DND-41 (cell line): Measurements from ENCODE around the gene MACF1.

Experiments used
- ATAC-seq: fragments of 200-7000 bp; cut with Tn5 transposase; 3 replicates; pipeline ENCODE4 v1.9.1; 2021; ENCODE audit warnings: low read depth; ENCODE audit not compliant: insufficient read depth
- DNase-seq: peaks from one replicate; pipeline ENCODE4 v3.0.0-alpha.2; 2020
- H2AFZ ChIP-seq: 2 replicates; pipeline ENCODE4 v1.6.0; 2012; ENCODE audit warnings: low read depth, low read length
- H3K27ac ChIP-seq: 2 replicates; pipeline ENCODE4 v1.5.1; 2012; ENCODE audit warnings: low read length, inconsistent platforms
- H3K27me3 ChIP-seq: fragments of 200-600 bp; sonication (generic); 2 replicates; pipeline ENCODE4 v1.6.0; 2012; ENCODE audit warnings: low read length, mild to moderate bottlenecking, inconsistent platforms; ENCODE audit not compliant: insufficient read depth, poor library complexity
- H3K36me3 ChIP-seq: 2 replicates; pipeline ENCODE4 v1.5.1; 2012; ENCODE audit warnings: low read length, inconsistent platforms; ENCODE audit not compliant: insufficient read depth
- H3K4me1 ChIP-seq: 2 replicates; pipeline ENCODE4 v1.5.1; 2012; ENCODE audit warnings: mild to moderate bottlenecking, low read length; ENCODE audit not compliant: insufficient read depth
- H3K4me2 ChIP-seq: 2 replicates; pipeline ENCODE4 v1.6.0; 2012; ENCODE audit warnings: mild to moderate bottlenecking, moderate library complexity, low read length, inconsistent platforms; ENCODE audit not compliant: insufficient read depth
- H3K4me3 ChIP-seq, 2 experiments: fragments of 200-600 bp in 1 of 2; shearing (Covaris generic) in 1 of 2; 2 replicates each; pipeline ENCODE4 v1.5.1; 2012 to 2016; ENCODE audit warnings: inconsistent platforms in 2 of 2, low read length in 2 of 2, mild to moderate bottlenecking in 2 of 2, low read depth in 1 of 2, moderate library complexity in 1 of 2
- H3K79me2 ChIP-seq: 2 replicates; pipeline ENCODE4 v1.6.0; 2012; ENCODE audit warnings: low read length, inconsistent platforms; ENCODE audit not compliant: insufficient read depth
- H3K9ac ChIP-seq: 2 replicates; pipeline ENCODE4 v1.6.0; 2012; ENCODE audit warnings: low read depth, mild to moderate bottlenecking, inconsistent platforms, low read length, moderate library complexity
- H3K9me3 ChIP-seq: 2 replicates; pipeline ENCODE4 v1.5.1; 2012; ENCODE audit warnings: low read length, moderate library complexity, mild to moderate bottlenecking, inconsistent platforms; ENCODE audit not compliant: insufficient read depth, severe bottlenecking
- H4K20me1 ChIP-seq: 2 replicates; pipeline ENCODE4 v1.6.0; 2012; ENCODE audit warnings: low read length; ENCODE audit not compliant: insufficient read depth
- EZH2 ChIP-seq: IDR thresholded peaks from 3 replicates; pipeline ENCODE4 v1.6.1; 2012; ENCODE audit warnings: borderline replicate concordance, low read depth, mild to moderate bottlenecking, moderate library complexity, low read length, inconsistent platforms; ENCODE audit not compliant: severe bottlenecking
- TF ChIP-seq, protein P1 (sequence below): IDR thresholded peaks from 2 replicates; pipeline ENCODE4 v1.5.1; 2012; ENCODE audit warnings: borderline replicate concordance, low read length, moderate library complexity, mild to moderate bottlenecking; ENCODE audit not compliant: poor library complexity, severe bottlenecking; ENCODE audit errors: extremely low read depth

Gene MACF1

DNA sequence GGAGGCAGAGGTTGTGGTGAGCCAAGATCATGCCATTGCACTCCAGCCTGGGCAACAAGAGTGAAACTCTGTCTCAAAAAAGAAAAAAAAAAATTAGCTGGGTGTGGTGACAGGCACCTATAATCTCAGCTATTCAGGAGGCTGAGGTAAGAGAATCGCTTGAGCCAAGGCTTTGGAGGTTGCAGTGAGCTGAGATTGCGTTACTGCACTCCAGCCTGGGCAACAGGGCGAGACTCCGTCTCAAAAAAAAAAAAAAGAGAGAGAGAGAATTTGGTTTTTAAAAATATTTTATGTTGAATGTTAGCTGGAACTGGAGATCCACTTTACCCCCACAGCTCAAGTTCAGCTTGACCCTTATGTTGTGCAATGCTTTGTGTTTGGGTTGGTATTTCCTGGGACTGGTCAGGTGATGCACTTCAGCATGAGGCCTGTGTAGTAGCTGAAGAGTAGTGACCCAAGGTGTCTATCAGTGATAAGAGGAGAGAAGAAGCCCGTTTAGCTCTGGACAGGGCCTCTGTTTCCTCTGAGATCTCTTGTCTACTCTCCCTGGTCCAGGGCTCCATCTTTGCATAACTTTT lies 36.8 kb upstream of the MACF1 start:
- Histone ChIP-seq H3K36me3 (no peaks in the 10 kb centered on the region), H3K9ac (no peak overlapping the region), H3K79me2 (no peaks in the 10 kb centered on the region), H4K20me1 (no peaks in the 10 kb centered on the region; the same call in 1 of the 2 replicates), H2AFZ (no peak overlapping the region), H3K4me3 (no peak overlapping the region), H3K27ac (no peak overlapping the region), H3K4me2 (no peak overlapping the region), H3K4me1 (no peaks in the 10 kb centered on the region), H3K9me3 (no peaks in the 10 kb centered on the region), H3K27me3 (no peaks in the 10 kb centered on the region)
- DNase-seq = no peak
- no peak for ATAC-seq
- TF ChIP-seq, protein P1, sequence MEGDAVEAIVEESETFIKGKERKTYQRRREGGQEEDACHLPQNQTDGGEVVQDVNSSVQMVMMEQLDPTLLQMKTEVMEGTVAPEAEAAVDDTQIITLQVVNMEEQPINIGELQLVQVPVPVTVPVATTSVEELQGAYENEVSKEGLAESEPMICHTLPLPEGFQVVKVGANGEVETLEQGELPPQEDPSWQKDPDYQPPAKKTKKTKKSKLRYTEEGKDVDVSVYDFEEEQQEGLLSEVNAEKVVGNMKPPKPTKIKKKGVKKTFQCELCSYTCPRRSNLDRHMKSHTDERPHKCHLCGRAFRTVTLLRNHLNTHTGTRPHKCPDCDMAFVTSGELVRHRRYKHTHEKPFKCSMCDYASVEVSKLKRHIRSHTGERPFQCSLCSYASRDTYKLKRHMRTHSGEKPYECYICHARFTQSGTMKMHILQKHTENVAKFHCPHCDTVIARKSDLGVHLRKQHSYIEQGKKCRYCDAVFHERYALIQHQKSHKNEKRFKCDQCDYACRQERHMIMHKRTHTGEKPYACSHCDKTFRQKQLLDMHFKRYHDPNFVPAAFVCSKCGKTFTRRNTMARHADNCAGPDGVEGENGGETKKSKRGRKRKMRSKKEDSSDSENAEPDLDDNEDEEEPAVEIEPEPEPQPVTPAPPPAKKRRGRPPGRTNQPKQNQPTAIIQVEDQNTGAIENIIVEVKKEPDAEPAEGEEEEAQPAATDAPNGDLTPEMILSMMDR = no peak

DNA sequence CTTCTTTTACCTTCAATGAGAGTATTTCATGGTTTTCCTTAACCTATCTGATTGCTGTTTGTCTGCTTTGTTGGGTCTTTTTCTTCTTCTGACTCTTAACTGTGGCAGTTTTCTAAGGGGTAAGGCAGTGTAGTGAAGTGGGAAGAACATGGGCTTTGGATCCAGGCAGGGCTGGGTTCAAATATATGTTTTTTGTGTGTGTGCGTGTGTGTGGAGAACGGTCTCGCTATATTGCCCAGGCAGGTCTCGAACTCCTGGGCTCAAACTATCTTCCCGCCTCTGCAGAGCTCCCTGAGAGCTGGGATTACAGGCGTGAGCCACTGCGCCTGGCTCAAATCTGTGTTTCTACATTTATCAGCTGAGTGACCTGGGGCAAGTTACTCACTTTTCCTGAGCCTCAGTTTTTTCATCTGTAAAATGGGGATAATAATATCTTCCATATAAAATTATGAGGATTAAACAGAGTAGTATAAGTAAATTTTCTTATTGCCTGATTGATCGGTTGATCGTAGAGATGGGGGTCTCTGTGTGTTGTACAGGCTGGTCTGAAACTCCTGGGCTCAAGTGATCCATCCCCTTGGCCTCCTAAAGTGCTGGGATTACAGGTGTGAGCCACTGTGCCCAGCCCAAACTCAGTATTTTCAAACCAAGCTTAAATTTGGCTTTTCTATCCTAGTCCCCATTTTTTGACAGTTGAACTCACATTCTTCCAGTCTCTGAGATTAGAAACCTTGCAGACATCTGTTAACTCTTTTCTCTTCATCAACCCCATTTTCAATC lies 36.0 kb upstream of the MACF1 start:
- H3K79me2 ChIP-seq = no peaks in the 10 kb centered on the region
- no peak overlapping the region for H3K9ac ChIP-seq
- H3K4me3 ChIP-seq = no peak overlapping the region
- no peaks in the 10 kb centered on the region for H3K27me3 ChIP-seq
- H3K9me3 ChIP-seq = no peaks in the 10 kb centered on the region
- no peaks in the 10 kb centered on the region for H3K4me1 ChIP-seq
- no peaks in the 10 kb centered on the region for H3K36me3 ChIP-seq
- H4K20me1 ChIP-seq = no peaks in the 10 kb centered on the region; the same call in 1 of the 2 replicates
- no peak overlapping the region for H3K4me2 ChIP-seq
- no peak overlapping the region for H2AFZ ChIP-seq
- TF ChIP-seq, protein P1 = no peak
- no peak for TF ChIP-seq EZH2
- no peak overlapping the region for H3K27ac ChIP-seq
- ATAC-seq = no peak
- DNase-seq = no peak

DNA sequence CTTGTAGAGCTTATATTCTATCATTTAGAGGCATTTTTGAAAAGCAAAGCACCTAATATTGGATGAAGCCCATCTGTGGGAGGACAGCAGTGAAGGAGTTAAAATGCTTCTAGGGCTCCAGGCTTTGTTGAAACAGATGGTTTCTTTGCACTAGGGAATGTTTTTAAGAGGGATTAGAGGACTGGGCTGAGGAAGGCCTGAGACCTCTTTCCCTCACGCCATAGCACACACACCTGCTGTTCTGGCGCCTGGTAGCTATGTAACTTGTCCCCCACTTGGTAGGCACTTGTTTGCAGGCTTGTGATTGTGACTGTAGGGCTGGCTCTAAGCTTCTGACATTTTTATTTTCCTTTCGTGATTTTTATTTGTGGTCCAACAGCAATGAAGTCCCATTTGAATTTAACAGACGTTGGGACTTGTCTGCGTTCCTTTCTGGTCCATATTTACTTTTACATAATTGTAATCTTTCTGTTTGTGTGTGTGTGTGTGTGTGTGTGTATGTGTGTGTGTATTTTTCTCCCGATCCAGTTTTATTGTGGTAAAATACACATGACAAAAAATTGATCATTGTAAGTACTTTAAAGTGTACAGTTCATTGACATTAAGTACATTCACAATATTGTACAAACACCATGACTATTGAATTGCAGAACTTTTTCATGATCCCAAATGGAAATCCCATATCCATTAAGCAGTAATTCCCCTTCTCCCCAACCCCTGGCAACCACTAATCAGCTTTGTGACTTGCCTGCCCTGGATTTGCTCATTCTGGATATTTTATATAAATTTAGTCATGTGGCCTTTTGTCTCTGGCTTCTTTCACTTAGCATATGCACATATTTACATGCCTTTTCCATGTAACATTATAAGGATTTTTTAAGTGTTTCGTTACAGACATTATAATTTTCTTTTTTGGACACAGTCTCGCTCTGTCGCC lies 33.5 kb upstream of the MACF1 start:
- no peaks in the 10 kb centered on the region; the same call in 1 of the 2 replicates for H4K20me1 ChIP-seq
- no peak for TF ChIP-seq EZH2
- TF ChIP-seq, protein P1 = no peak
- no peaks in the 10 kb centered on the region for H3K4me1 ChIP-seq
- ATAC-seq (no peak), DNase-seq (no peak)
- H3K9ac ChIP-seq = no peak overlapping the region
- H3K27ac ChIP-seq = no peak overlapping the region
- H3K4me2 ChIP-seq = no peak overlapping the region
- no peaks in the 10 kb centered on the region; the same call in 1 of the 2 replicates for H3K79me2 ChIP-seq
- no peaks in the 10 kb centered on the region for H3K27me3 ChIP-seq
- H3K36me3 ChIP-seq = no peaks in the 10 kb centered on the region
- H2AFZ ChIP-seq = no peak overlapping the region
- H3K4me3 ChIP-seq = no peak overlapping the region
- H3K9me3 ChIP-seq = no peaks in the 10 kb centered on the region
